K562 (cell line): ENCODE measurements around the gene STAB1. TPM values are rescaled to one million over a fixed set of nuclear protein-coding genes. Genes with fewer than 3 reads are reported as not detected.

Source experiments
- ARHGAP35 ChIP-seq: fragments of 450-650 bp; IDR thresholded peaks from 2 replicates; pipeline ENCODE4 v1.6.1; 2018; ENCODE audit not compliant: partially characterized antibody
- ARID1B ChIP-seq: fragments of 450-650 bp; IDR thresholded peaks from 2 replicates; pipeline ENCODE4 v1.6.1; 2016; ENCODE audit warnings: antibody characterized with exemption, mild to moderate bottlenecking, inconsistent platforms
- CCNT2 ChIP-seq: IDR thresholded peaks from 2 replicates; pipeline ENCODE4 v1.6.1; 2011; ENCODE audit warnings: borderline replicate concordance, low read depth, mild to moderate bottlenecking, moderate library complexity, mixed read lengths, low read length; ENCODE audit not compliant: insufficient read length; ENCODE audit errors: extremely low read depth
- CLOCK ChIP-seq: fragments of 250-450 bp; sonication (Bioruptor Pico); IDR thresholded peaks from 2 replicates; pipeline ENCODE4 v1.4.0; 2020; ENCODE audit warnings: mild to moderate bottlenecking, moderate library complexity, borderline replicate concordance
- DACH1 ChIP-seq: fragments of 450-650 bp; IDR thresholded peaks from 2 replicates; pipeline ENCODE4 v1.6.1; 2018; ENCODE audit not compliant: partially characterized antibody
- DDX20 ChIP-seq: fragments of 450-650 bp; IDR thresholded peaks from 2 replicates; pipeline ENCODE4 v1.6.1; 2016; ENCODE audit warnings: missing genetic modification characterization, low read depth, mild to moderate bottlenecking, missing compliant biosample characterization, moderate library complexity
- FUS ChIP-seq: fragments of 200-400 bp; formaldehyde crosslinking; optimal IDR thresholded peaks from 2 replicates; pipeline ENCODE3; 2017; ENCODE audit warnings: low read depth, low read length
- GATA2 ChIP-seq: sonication (generic); formaldehyde crosslinking; IDR thresholded peaks from 2 replicates; pipeline ENCODE4 v1.4.0; 2020; ENCODE audit warnings: mild to moderate bottlenecking, missing genetic modification reagents
- MCM2 ChIP-seq: fragments of 450-650 bp; IDR thresholded peaks from 2 replicates; pipeline ENCODE4 v1.6.1; 2017; ENCODE audit warnings: low read depth, mild to moderate bottlenecking
- NCOA4 ChIP-seq: fragments of 450-650 bp; IDR thresholded peaks from 2 replicates; pipeline ENCODE4 v1.6.1; 2018; ENCODE audit warnings: mild to moderate bottlenecking; ENCODE audit not compliant: partially characterized antibody
- SP2 ChIP-seq: IDR thresholded peaks from 2 replicates; pipeline ENCODE4 v1.6.1; 2011; ENCODE audit warnings: mild to moderate bottlenecking, low read depth, low read length, moderate library complexity; ENCODE audit not compliant: poor library complexity, severe bottlenecking; ENCODE audit errors: extremely low read depth
- STAT6 ChIP-seq: sonication (generic); formaldehyde crosslinking; IDR thresholded peaks from 2 replicates; pipeline ENCODE4 v1.8.1; 2023; ENCODE audit warnings: mild to moderate bottlenecking, missing genetic modification reagents
- TCF15 ChIP-seq: fragments of 250-450 bp; sonication (Bioruptor Pico); IDR thresholded peaks from 2 replicates; pipeline ENCODE4 v1.8.0; 2022; ENCODE audit warnings: moderate library complexity, mild to moderate bottlenecking, inconsistent platforms
- THRAP3 ChIP-seq: fragments of 450-650 bp; IDR thresholded peaks from 2 replicates; pipeline ENCODE4 v1.6.1; 2016; ENCODE audit warnings: mild to moderate bottlenecking, inconsistent platforms, borderline replicate concordance
- THRB ChIP-seq: fragments of 450-650 bp; formaldehyde crosslinking; conservative IDR thresholded peaks from 2 replicates; pipeline ENCODE4 v1.4.0; 2022; ENCODE audit warnings: mild to moderate bottlenecking, missing genetic modification characterization
- ZNF140 ChIP-seq: fragments of 250-450 bp; sonication (Bioruptor Pico); IDR thresholded peaks from 2 replicates; pipeline ENCODE4 v1.8.0; 2021; ENCODE audit warnings: moderate library complexity, mild to moderate bottlenecking, inconsistent platforms
- ZNF41 ChIP-seq: fragments of 250-450 bp; sonication (Bioruptor Pico); conservative IDR thresholded peaks from 2 replicates; pipeline ENCODE4 v1.4.0; 2020; ENCODE audit warnings: mild to moderate bottlenecking
- ZNF444 ChIP-seq: fragments of 250-450 bp; sonication (Bioruptor Pico); IDR thresholded peaks from 2 replicates; pipeline ENCODE4 v1.4.0; 2020; ENCODE audit warnings: mild to moderate bottlenecking, moderate library complexity
- ZNF586 ChIP-seq: fragments of 450-650 bp; formaldehyde crosslinking; conservative IDR thresholded peaks from 2 replicates; pipeline ENCODE4 v1.4.0; 2020; ENCODE audit warnings: mild to moderate bottlenecking, moderate library complexity
- ZNF77 ChIP-seq: fragments of 250-450 bp; sonication (Bioruptor Pico); IDR thresholded peaks from 2 replicates; pipeline ENCODE4 v1.5.0; 2020
- ZSCAN32 ChIP-seq: fragments of 450-650 bp; formaldehyde crosslinking; IDR thresholded peaks from 2 replicates; pipeline ENCODE4 v1.4.0; 2020; ENCODE audit warnings: mild to moderate bottlenecking, moderate library complexity
- polyA plus RNA-seq, 8 experiments: library from polyadenylated mRNA; depleted of rRNA in 4 of 8; stranded (reverse) in 5 of 8; unstranded in 3 of 8; fragments of >200 nt; fragmentation: Nextera tagmentation in 2 of 8; fragmentation: Illumina TruSeq in 1 of 8; extraction: Ambion mirVana in 2 of 8; extraction: Trizol in 1 of 8; gene quantifications; 2 replicates each; pipeline versions ENCODE4 v1.2.1 to v1.2.3, GENCODE V29; 2011 to 2014; ENCODE audit warnings: inconsistent platforms in 1 of 8, missing spikeins in 1 of 8
- total RNA-seq, 7 experiments: library from RNA; depleted of rRNA in 6 of 7; stranded (reverse); fragments of >200 nt in 6 of 7; fragmentation: Illumina TruSeq in 2 of 7; extraction: Trizol in 2 of 7; gene quantifications; 2 replicates each; pipeline versions ENCODE4 v1.2.1 to v1.2.3, GENCODE V29; 2011 to 2021; ENCODE audit warnings: low replicate concordance in 1 of 7

The STAB1 gene
- total and polyA plus RNA-seq, 9 of the 15 experiments (the other 6 are each of a cell fraction or from before 2014, with no cell fraction given), result 0.20 to 3.9 (median 1.2) TPM

- TF ChIP-seq STAT6 (CRISPR knock-in tag) (no peak), FUS (no peak), CLOCK (no peak), GATA2 (CRISPR knock-in tag) (no peak), THRB (CRISPR knock-in tag) (no peak), ZNF41 (CRISPR knock-in tag) (no peak), ARID1B (no peak), ZNF77 (CRISPR knock-in tag) (no peak), CCNT2 (peak; percentile 63), DACH1 (no peak), ZNF586 (CRISPR knock-in tag) (no peak), THRAP3 (no peak), SP2 (no peak), ZSCAN32 (no peak), MCM2 (no peak), TCF15 (CRISPR knock-in tag) (no peak), ZNF444 (CRISPR knock-in tag) (no peak), ZNF140 (CRISPR knock-in tag) (no peak), DDX20 (no peak), ARHGAP35 (no peak), NCOA4 (no peak)
Observed at GRCh38 chr3:52536369-52537164, 41.4 kb downstream of the STAB1 start, which contains the start of gene UQCC5 (continued).
